A375 (cell line): ENCODE results near the gene CCDC107. TPM values are rescaled to one million over a fixed set of nuclear protein-coding genes. Genes with fewer than 3 reads are reported as not detected.

Experiments used
- small RNA-seq: library from RNA; depleted of rRNA; stranded (forward); fragments of <200 nt; gene quantifications from one replicate; pipeline ENCODE3, GENCODE V24; 2014
- total RNA-seq: library from RNA; depleted of rRNA; stranded (reverse); fragments of >200 nt; shearing (Covaris generic); gene quantifications from 2 replicates; pipeline ENCODE4 v1.2.3, GENCODE V29; 2014; rRNA removed

The CCDC107 gene, protein sequence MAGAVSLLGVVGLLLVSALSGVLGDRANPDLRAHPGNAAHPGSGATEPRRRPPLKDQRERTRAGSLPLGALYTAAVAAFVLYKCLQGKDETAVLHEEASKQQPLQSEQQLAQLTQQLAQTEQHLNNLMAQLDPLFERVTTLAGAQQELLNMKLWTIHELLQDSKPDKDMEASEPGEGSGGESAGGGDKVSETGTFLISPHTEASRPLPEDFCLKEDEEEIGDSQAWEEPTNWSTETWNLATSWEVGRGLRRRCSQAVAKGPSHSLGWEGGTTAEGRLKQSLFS
- total RNA-seq: 10.5 and 14.1 TPM in 2 replicates

DNA sequence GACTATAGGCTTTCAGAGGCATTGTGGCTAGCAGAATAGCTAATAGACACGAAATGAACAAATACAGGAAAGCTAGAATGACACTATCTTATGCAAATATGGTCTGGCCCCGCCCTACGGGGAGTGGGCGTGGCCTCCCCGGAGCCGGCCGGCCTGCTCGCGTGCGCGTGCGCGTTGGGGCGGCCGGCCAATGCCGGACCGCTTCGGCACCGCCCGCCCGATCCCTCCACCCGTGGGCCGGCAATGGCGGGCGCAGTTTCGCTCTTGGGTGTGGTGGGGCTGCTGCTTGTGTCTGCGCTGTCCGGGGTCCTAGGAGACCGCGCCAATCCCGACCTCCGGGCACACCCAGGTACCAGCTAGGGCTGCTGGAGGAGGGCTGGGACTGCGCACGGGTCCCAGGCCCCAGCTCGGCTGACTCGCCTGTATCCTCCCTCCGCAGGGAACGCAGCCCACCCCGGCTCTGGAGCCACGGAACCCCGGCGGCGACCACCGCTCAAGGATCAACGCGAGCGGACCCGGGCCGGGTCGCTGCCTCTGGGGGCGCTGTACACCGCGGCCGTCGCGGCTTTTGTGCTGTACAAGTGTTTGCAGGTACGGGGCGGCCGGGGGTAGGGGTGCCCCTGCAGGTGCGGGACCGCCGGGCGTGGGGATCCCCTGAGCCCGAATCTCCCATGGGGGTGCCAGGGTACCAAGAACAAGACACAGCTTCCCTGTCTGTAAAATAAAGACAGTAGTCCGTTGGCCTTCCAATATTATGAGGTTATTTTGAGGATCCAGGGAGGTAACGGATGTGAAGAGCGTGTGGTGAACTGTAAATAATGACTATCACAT, at the start of gene CCDC107:
Gene CCDC107 (plus strand): TSS at position 156 of the 831 bp plus-strand sequence. CDS start 88 bp downstream, at position 244.

DNA sequence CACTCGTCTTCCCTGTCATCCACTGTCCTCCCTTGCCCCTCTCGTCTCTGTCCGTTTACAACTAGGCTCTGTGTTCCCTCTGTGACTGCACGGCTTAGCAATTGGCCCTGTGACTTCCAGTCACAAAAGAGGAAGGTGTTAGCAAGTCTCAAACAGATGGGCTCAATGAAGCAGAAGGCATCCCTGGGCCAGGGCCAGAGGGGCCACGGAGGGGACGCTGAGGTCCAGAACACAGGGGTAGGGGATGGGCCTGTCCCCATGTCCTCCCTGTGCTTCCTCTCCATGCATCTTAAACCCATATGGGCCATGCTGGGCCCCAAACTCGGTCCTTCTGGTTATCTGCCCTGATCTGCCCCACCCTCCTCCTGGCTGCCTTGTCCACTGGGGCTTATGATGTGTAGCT, 39.8 kb upstream of the CCDC107 start, which contains the start of gene CD72:
Gene CD72 (minus strand): TSS at position 89 of the 403 bp plus-strand sequence. CDS start 110 bp downstream, outside the sequence.

DNA sequence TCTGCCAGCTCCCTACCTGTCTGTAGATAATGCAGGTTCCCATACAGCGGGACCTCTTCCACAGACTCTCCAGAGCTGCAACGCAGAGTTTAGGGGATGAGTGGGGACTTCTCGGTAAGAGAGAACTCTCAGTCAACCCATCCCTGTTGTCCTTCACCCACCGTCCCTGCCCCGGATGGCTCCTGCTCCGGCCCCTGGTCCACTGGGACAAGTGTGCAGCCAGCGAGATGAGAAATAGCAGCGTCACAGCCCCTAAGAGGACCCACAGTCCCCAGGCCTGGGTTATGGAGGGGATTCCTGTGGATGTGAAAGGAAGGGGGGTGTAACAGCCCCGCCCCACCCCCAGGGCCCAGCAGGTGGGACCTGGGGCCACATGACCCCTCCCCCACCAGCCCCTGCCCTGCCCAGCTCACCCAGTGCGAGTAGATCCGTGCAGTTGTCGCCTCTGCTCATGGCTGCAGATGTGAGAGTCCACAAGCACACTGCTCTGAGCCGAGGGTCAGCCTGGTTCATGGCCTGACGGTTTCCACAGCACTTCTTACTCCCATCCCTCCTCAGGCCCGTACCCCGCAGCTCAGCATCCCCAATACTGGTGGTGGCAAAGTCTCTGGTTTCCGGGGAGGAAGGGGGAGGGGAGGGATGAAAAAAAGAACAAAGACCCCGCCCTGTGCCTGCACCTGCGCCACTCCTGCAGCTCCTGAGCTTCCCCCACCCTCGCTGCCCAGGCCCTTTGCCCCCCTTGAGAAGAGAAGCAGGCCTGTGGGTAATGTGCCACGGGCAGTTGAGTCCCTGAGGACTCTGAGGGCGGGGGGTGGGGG, 7.5 kb upstream of the CCDC107 start, which contains the start of gene SIT1:
Gene SIT1 (minus strand): TSS at position 591 of the 818 bp plus-strand sequence. CDS start 78 bp downstream, at position 513.

DNA sequence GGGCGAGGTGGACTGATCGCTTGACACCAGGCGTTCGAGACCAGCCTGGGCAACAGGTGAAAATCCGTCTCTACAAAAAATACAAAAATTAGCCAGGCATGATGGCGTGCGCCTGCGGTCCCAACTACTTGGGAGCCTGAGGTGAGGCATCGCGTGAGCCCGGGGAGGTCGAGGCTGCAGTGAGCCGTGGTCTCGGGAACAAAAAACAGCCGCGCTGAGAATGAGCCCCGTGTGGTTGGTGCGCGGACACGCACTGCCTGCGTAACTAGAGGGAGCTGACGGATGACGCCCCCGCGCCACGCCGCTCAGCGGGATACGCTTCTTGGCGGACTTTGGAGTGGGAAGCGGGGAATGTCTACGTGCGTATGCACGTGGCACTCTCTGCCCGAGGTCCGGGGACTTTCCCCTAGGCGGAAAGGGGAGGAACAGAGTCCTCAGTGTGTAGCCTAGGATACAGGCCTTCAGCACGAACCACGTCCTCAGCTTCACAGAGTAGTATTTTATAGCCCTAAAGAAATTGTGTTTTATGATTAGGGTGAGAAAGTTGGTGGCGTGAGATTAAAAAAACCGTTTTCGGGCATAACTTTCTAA, 451 bp upstream of the CCDC107 start, which contains the start of gene RMRP:
Gene RMRP (minus strand): TSS at position 474 of the 591 bp plus-strand sequence.

DNA sequence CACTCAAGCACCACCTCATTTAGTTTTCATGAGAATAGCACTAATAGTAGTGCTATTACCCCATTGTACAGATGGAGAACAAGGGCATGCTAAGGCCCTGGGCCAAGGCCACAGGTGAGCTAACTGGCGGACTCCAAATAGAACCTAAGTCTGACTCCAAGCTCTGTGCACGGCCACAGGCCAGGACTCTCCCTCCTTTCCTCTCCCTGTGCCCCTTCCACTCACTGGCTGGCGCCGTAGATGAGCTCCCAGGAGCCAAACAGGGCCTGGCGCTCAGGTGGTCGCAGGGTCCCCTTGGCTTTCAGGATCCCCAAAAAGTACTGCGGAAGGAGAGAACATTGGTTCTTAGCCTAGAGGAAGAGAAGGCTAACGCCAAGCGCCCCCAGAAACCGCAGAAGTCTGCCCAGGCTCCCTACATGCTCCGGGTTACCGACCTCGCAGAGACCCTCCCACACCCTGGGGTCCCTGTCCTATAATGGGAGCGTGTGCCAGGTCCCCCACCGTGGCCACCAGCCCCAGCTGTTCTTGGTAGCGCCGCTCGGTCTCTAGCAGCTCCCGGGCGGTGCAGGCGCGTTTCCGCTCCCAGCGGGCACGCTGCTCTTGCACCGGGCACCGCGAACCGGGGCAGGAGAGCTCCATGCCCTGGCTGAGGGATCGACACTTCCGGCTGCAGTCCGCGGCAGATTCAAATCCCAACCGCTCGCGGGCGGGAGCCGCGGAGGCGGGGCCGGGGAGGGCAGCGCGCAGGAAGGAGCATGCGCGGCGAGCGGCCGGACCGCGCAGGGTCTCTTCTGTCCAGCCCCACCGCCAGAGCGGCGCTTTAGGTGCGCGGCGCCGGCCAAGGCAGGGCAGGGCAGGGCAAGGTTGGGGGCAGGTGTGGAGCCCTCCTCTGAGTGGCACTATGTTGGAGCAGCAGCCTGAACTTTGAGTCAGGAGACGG, 6.7 kb downstream of the CCDC107 start, which contains the start of gene ARHGEF39:
Gene ARHGEF39 (minus strand): TSS at position 665 of the 940 bp plus-strand sequence. CDS start 26 bp downstream, at position 639.

DNA sequence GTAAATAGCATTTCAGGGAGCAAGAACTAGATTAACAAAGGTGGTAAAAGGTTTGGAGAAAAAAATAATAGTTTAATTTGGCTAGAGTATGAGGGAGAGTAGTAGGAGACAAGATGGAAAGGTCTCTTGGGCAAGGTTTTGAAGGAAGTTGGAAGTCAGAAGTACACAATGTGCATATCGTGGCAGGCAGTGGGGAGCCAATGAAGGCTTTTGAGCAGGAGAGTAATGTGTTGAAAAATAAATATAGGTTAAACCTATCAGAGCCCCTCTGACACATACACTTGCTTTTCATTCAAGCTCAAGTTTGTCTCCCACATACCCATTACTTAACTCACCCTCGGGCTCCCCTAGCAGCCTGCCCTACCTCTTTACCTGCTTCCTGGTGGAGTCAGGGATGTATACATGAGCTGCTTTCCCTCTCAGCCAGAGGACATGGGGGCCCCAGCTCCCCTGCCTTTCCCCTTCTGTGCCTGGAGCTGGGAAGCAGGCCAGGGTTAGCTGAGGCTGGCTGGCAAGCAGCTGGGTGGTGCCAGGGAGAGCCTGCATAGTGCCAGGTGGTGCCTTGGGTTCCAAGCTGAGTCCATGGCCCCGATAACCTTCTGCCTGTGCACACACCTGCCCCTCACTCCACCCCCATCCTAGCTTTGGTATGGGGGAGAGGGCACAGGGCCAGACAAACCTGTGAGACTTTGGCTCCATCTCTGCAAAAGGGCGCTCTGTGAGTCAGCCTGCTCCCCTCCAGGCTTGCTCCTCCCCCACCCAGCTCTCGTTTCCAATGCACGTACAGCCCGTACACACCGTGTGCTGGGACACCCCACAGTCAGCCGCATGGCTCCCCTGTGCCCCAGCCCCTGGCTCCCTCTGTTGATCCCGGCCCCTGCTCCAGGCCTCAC, 15.3 kb downstream of the CCDC107 start, which contains the start of gene CA9:
Gene CA9 (plus strand): TSS at position 797 of the 893 bp plus-strand sequence. CDS start 32 bp downstream, at position 829.

DNA sequence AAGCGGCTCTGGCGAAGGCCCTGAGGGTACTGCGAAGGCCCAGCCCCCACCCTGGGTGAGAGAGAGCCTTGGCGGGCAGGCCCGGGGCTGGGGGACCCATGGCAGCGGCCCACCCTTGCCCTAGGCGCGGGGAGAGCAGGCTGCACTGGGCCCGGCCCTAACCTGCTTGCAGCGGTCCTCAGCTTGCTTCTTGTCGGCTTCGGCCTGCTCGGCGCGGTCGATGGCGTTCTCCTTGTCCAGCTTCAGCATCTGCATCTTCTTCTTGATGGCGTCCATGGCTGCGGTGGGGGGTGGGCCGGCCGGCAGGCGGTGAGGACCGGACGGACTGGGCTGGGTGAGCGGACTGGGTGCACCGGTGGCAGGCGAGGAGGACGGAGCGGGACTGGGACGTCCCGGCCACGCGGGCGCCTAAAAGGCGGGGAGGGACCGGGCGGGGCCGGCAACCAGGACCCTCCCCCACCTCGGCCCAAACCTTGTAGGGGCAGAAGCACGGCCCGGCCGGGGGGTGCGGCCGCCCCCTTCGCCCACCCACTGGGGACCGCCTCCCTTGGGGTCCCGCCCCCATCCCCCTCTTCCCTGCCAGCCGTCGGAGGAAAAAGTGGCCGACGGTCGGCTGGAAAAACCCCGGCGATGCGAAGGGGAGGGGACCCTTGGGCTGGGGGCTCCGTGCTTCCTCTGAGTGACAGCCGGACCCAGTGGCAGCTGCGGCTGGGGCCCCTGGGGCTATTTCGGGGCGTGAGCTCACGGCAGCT, 31.6 kb downstream of the CCDC107 start, which contains the start of gene TPM2:
Gene TPM2 (minus strand): TSS at position 384 of the 752 bp plus-strand sequence. CDS start 108 bp downstream, at position 276.

Small RNA genes lying within 50 kb of the gene (small RNA-seq; reads per million reads assigned to genes)
- gene RMRP (not detected), gene RN7SL22P (not detected)

Other genes starting within 250 kb of the CCDC107 start
- gene RUSC2, start 168.2 kb upstream of the CCDC107 start, total RNA-seq: 17.2 and 18.5 TPM in 2 replicates
- gene TESK1, start 53.0 kb upstream of the CCDC107 start, total RNA-seq: 8.5 and 8.9 TPM in 2 replicates
- gene CD72, start 39.9 kb upstream of the CCDC107 start, total RNA-seq: 1.3 TPM in 1 of 2 replicates, not detected in the other
- not detected in 2 replicates for gene SIT1, start 7.4 kb upstream of the CCDC107 start, total RNA-seq
- 24,429 and 35,489 TPM in 2 replicates for gene RMRP, start 273 bp upstream of the CCDC107 start, total RNA-seq
- 5.9 and 6.6 TPM in 2 replicates for gene ARHGEF39, start 6.9 kb downstream of the CCDC107 start, total RNA-seq
- 23.5 and 29.2 TPM in 2 replicates for gene CA9, start 15.6 kb downstream of the CCDC107 start, total RNA-seq
- 435 and 454 TPM in 2 replicates for gene TPM2, start 31.6 kb downstream of the CCDC107 start, total RNA-seq
- gene TLN1, start 73.9 kb downstream of the CCDC107 start, total RNA-seq: 168 and 176 TPM in 2 replicates
- gene CREB3, start 74.4 kb downstream of the CCDC107 start, total RNA-seq: 37.5 and 41.9 TPM in 2 replicates
- 49.6 and 50.5 TPM in 2 replicates for gene GBA2, start 90.9 kb downstream of the CCDC107 start, total RNA-seq
- 20.3 and 20.9 TPM in 2 replicates for gene RGP1, start 91.0 kb downstream of the CCDC107 start, total RNA-seq
- gene MSMP, start 96.0 kb downstream of the CCDC107 start, total RNA-seq: not detected in 2 replicates
- 2.0 and 5.1 TPM in 2 replicates for gene NPR2, start 133.3 kb downstream of the CCDC107 start, total RNA-seq
- gene SPAG8, start 154.0 kb downstream of the CCDC107 start, total RNA-seq: 1.2 and 3.7 TPM in 2 replicates
- 95.7 and 102 TPM in 2 replicates for gene HINT2, start 156.8 kb downstream of the CCDC107 start, total RNA-seq
- not detected in 2 replicates for gene FAM221B, start 170.4 kb downstream of the CCDC107 start, total RNA-seq
- 1.5 and 1.7 TPM in 2 replicates for gene TMEM8B, start 170.9 kb downstream of the CCDC107 start, total RNA-seq
- gene OR13J1, start 212.1 kb downstream of the CCDC107 start, total RNA-seq: not detected in 2 replicates
- 7.3 and 10.7 TPM in 2 replicates for gene HRCT1, start 247.9 kb downstream of the CCDC107 start, total RNA-seq